Peyer's patch (tissue), 4 donors: ENCODE data around the gene LRRIQ4. TPM values are rescaled to one million over a fixed set of nuclear protein-coding genes. Genes with fewer than 3 reads are reported as not detected.
A peak's percentile ranks its signal among the peaks of the same experiment; 100 is the strongest.

Experiments used
- DNase-seq, 3 donors: peaks; one replicate each; pipeline ENCODE4 v3.0.0-alpha.2; 2017 to 2019
- H3K27ac ChIP-seq, 4 donors: fragments of 200-600 bp; sonication (generic); one replicate each; pipeline ENCODE4 v1.5.1; 2016 to 2019
- H3K27me3 ChIP-seq, 2 donors: fragments of 200-600 bp; sonication (generic); one replicate each; pipeline ENCODE4 v1.5.1; 2019
- H3K36me3 ChIP-seq, 3 donors: fragments of 200-600 bp; sonication (generic); one replicate each; pipeline ENCODE4 v1.5.1; 2016 to 2019
- H3K4me1 ChIP-seq, 4 donors: fragments of 200-600 bp; sonication (generic); one replicate each; pipeline ENCODE4 v1.5.1; 2016 to 2019
- H3K4me3 ChIP-seq, 4 donors: fragments of 200-600 bp; sonication (generic); 1 replicate in 3 of 4; 2 replicates in 1 of 4; pipeline ENCODE4 v1.5.1; 2016 to 2019; ENCODE audit warnings: mild to moderate bottlenecking in 1 of 4
- H3K9me3 ChIP-seq, 4 donors: fragments of 200-600 bp; sonication (generic); one replicate each; pipeline ENCODE4 v1.5.1; 2016 to 2019; ENCODE audit warnings: mild to moderate bottlenecking in 1 of 4
- POLR2A ChIP-seq, 2 donors: fragments of 450-650 bp; IDR thresholded peaks; one replicate each; pipeline ENCODE4 v1.5.1; 2017; ENCODE audit warnings: antibody characterized with exemption in 2 of 2, mild to moderate bottlenecking in 2 of 2, moderate library complexity in 2 of 2
- total RNA-seq, 4 donors: library from RNA; depleted of rRNA; stranded (reverse); fragments of >200 nt; gene quantifications; one replicate each; pipeline ENCODE4 v1.1.0, GENCODE V29; 2016
- TF ChIP-seq, protein P1 (sequence below), 6 experiments: fragments of 450-650 bp in 4 of 6; fragments of 200-600 bp in 2 of 6; sonication (generic) in 1 of 6; IDR thresholded peaks; one replicate each; pipeline ENCODE4 v1.5.1; 2017 to 2019; ENCODE audit warnings: antibody characterized with exemption in 6 of 6, mild to moderate bottlenecking in 3 of 6, moderate library complexity in 1 of 6

The LRRIQ4 gene
- total RNA-seq, 4 donors from 2014 or later: not detected

DNA sequence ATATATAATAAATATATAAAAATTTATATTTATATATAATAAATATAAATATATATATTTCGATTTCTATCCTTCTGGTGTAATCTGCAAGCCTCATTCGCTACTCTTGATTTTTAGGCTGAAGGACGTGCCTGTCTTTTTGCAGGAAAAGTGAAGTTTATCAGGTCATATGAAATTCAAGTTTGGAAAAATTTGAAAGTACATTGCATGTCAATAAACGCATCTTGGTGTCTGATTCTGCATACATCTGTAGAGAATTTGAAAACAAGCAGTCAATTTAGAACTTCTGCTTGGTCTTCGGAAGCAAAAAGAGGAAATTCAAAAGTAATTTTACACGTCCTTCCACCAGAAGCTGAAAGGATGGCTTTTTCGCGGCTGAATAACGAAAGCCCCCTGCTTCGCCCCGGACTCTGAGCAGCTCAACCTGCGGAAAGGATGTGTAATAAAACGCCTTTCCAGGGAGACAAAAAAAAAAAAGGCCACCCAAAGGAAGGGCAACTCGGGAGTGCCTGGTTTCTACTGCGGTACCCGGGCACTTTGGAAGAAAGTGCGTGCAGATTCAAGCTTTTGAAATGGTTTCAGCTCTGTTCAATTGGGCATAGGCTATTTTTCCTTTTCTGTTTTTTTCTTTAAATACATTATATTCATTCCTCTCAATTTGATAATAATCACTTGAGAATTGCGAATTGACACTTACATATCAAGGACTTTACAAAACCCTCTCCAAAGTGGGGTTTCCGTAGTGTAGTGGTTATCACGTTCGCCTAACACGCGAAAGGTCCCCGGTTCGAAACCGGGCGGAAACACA lies 41.0 kb upstream of the LRRIQ4 start:
- Histone ChIP-seq H3K4me3 (peak overlapping the region; percentile 75 to 85 (median 77)), H3K27ac (peak overlapping the region; percentile 37 to 99 (median 98)), H3K27me3 (no peaks in the 10 kb centered on the region), H3K36me3 (peaks cover 0 to 19% (median 0%) of the 10 kb centered on the region in 3 donors), H3K4me1 (peaks cover 0 to 25% (median 6%) of the 10 kb centered on the region in 4 donors), H3K9me3 (no peaks in the 10 kb centered on the region)
- no peak for TF ChIP-seq POLR2A (IDR thresholded peaks at IDR 0.05)
- TF ChIP-seq, protein P1, sequence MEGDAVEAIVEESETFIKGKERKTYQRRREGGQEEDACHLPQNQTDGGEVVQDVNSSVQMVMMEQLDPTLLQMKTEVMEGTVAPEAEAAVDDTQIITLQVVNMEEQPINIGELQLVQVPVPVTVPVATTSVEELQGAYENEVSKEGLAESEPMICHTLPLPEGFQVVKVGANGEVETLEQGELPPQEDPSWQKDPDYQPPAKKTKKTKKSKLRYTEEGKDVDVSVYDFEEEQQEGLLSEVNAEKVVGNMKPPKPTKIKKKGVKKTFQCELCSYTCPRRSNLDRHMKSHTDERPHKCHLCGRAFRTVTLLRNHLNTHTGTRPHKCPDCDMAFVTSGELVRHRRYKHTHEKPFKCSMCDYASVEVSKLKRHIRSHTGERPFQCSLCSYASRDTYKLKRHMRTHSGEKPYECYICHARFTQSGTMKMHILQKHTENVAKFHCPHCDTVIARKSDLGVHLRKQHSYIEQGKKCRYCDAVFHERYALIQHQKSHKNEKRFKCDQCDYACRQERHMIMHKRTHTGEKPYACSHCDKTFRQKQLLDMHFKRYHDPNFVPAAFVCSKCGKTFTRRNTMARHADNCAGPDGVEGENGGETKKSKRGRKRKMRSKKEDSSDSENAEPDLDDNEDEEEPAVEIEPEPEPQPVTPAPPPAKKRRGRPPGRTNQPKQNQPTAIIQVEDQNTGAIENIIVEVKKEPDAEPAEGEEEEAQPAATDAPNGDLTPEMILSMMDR (IDR thresholded peaks at IDR 0.05): no peak
- peak in 2 of 3 donors; percentile 38 to 74 for DNase-seq

GRCh38 chr3:169772305-169772896 lies 40.3 kb upstream of the LRRIQ4 start:
- Histone ChIP-seq H3K36me3 (peaks cover 0 to 26% (median 0%) of the 10 kb centered on the region in 3 donors), H3K27me3 (no peaks in the 10 kb centered on the region), H3K9me3 (no peaks in the 10 kb centered on the region), H3K27ac (peak overlapping the region; percentile 97 to 99 (median 98)), H3K4me3 (peak overlapping the region; percentile 75 to 85 (median 77)), H3K4me1 (peaks cover 0 to 29% (median 6%) of the 10 kb centered on the region in 4 donors)
- TF ChIP-seq POLR2A (IDR thresholded peaks at IDR 0.05): no peak
- TF ChIP-seq, protein P1 (IDR thresholded peaks at IDR 0.05): no peak
- peak in 2 of 3 donors; percentile 69 to 84 for DNase-seq

GRCh38 chr3:169772897-169773816 lies 39.5 kb upstream of the LRRIQ4 start, which contains the start of gene MYNN:
TSS of gene MYNN (plus strand) at chr3:169773396. CDS start at chr3:169774296, 900 bp downstream.
- peak; percentile 95 to 98 (median 96) for DNase-seq
- Histone ChIP-seq H3K36me3 (peaks cover 0 to 33% (median 0%) of the 10 kb centered on the region in 3 donors), H3K4me3 (peak within 1 kb of the TSS; percentile 75 to 85 (median 77)), H3K9me3 (no peaks in the 10 kb centered on the region), H3K27me3 (no peaks in the 10 kb centered on the region), H3K4me1 (peaks cover 0 to 29% (median 6%) of the 10 kb centered on the region in 4 donors), H3K27ac (peak within 1 kb of the TSS; percentile 97 to 99 (median 98))
- TF ChIP-seq POLR2A (IDR thresholded peaks at IDR 0.05): peak; percentile 98 to 99
- TF ChIP-seq, protein P1 (IDR thresholded peaks at IDR 0.05): peak in 4 of 6 experiments; percentile 10 to 36 (median 28)

DNA sequence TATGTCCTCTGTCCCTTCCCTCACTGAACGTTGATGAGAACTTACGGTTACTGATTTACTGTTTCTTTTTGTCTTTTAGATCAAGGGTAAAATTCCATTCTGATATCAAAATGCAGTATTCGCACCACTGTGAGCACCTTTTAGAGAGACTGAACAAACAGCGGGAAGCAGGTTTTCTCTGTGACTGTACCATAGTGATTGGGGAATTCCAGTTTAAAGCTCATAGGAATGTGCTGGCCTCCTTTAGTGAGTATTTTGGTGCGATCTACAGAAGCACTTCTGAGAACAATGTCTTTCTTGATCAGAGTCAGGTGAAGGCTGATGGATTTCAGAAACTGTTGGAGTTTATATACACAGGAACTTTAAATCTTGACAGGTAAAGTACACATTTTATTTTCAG lies 38.5 kb upstream of the LRRIQ4 start:
- Histone ChIP-seq H3K4me3 (peak overlapping the region in 3 of 4 donors; percentile 77 to 85 (median 77)), H3K9me3 (no peaks in the 10 kb centered on the region), H3K27me3 (no peaks in the 10 kb centered on the region), H3K36me3 (peaks cover 0 to 42% (median 0%) of the 10 kb centered on the region in 3 donors), H3K27ac (peak overlapping the region in 2 of 4 donors; percentile 97 to 98), H3K4me1 (peaks cover 0 to 29% (median 6%) of the 10 kb centered on the region in 4 donors)
- DNase-seq: no peak
- TF ChIP-seq, protein P1 (IDR thresholded peaks at IDR 0.05): no peak
- TF ChIP-seq POLR2A (IDR thresholded peaks at IDR 0.05): no peak

- Histone ChIP-seq H3K4me1 (peaks cover 0 to 29% (median 4%) of the 10 kb centered on the region in 4 donors), H3K27me3 (no peaks in the 10 kb centered on the region), H3K9me3 (no peaks in the 10 kb centered on the region), H3K4me3 (no peak overlapping the region), H3K27ac (no peak overlapping the region), H3K36me3 (peaks cover 0 to 78% (median 0%) of the 10 kb centered on the region in 3 donors)
- DNase-seq: no peak
- TF ChIP-seq POLR2A (IDR thresholded peaks at IDR 0.05): no peak
- TF ChIP-seq, protein P1 (IDR thresholded peaks at IDR 0.05): no peak
Observed at GRCh38 chr3:169777822-169778221, 34.8 kb upstream of the LRRIQ4 start.
